Mucosa of gallbladder (tissue), 1 donor: ENCODE data around the gene PTPRK. TPM values are rescaled to one million over a fixed set of nuclear protein-coding genes. Genes with fewer than 3 reads are reported as not detected.

Experiments
- DNase-seq: peaks from one replicate; pipeline ENCODE4 v3.0.0-alpha.2; 2020; ENCODE audit warnings: low spot score
- total RNA-seq: library from RNA; stranded (reverse); gene quantifications from one replicate; pipeline ENCODE4 v1.2.1, GENCODE V29; 2021
- donor health status: DM: no; HTN: no; CAD: no.

The PTPRK gene
- total RNA-seq, 1 donor from 2014 or later, result 209 TPM

DNA sequence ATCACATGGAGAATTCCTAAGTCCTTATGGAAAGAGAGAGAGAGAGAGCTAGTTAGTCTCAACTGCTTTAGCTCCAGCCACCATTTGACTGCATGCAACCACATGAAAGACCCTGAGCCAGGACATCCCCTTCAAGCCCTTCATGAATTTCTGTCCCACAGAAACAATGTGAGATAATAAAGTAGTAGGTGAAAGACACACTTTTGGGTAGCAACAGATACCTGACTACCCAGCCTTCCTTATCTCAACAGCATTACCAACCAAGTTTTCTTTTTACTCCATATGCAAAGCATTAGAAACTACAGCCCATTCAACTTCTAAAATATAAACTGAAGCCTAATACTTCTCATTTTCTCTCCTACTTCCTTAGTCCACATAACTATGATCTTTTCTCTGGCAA lies 596.4 kb downstream of the PTPRK start:
- no peak for DNase-seq

GRCh38 chr6:127923135-127923534 lies 597.3 kb downstream of the PTPRK start:
- no peak for DNase-seq

DNA sequence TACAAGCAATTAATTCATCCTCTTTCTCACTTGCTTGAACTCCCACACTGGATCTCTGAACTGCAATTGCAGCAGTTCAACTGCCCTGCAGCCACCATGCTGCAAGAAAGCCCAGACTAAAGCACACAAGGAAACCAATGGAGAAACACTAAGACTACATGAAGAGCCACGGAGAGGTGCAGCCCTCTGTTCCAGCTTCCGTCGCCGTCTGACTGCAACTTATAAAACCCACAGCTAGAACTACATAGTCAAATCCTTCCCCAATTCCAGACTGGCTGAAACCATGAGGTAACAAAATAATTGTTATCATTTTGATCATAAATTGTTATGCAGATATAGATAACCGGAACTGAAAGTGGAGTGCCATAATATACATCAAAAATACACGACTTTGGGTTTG lies 598.4 kb downstream of the PTPRK start:
- DNase-seq, result no peak

DNA sequence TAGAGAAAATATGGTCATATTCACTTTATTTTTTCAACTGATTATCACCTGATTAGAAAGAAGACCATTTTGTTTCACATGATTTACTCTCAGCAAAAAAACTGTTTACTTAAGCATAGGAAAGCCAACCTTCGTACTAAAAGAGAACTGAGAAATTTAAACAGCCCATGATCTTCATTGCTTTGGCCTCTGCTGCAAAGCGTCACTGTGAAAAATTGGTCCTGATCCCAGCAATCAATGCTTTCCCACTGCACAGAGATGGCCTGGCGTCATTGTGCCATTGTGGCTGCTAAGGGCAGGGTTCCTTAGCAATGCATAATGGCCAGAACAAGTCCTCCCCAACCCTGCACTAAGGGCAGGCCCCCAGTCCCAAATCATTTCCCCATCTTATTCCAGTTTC lies 599.6 kb downstream of the PTPRK start:
- DNase-seq, result no peak
